Activated T-cell treated with anti-CD3 and anti-CD28 coated beads, Interleukin-2, amount 50 U/mL, for 24 hours (primary cell): ENCODE measurements around the gene GPR68.

ENCODE experiments used
- DNase-seq: peaks from one replicate; pipeline ENCODE4 v3.0.0-alpha.2; 2020
- H3K27ac Mint-ChIP-seq: 2 replicates; pipeline ENCODE4 v1.8.0; 2020; ENCODE audit warnings: mild to moderate bottlenecking, mixed read lengths
- H3K27me3 Mint-ChIP-seq: 2 replicates; pipeline ENCODE4 v1.8.0; 2020; ENCODE audit warnings: mixed read lengths
- H3K36me3 Mint-ChIP-seq: 2 replicates; pipeline ENCODE4 v1.8.0; 2020; ENCODE audit warnings: low read depth, mixed read lengths
- H3K4me1 Mint-ChIP-seq: 2 replicates; pipeline ENCODE4 v1.8.0; 2020; ENCODE audit warnings: low read depth, mixed read lengths
- H3K4me3 Mint-ChIP-seq: 2 replicates; pipeline ENCODE4 v1.8.0; 2020; ENCODE audit warnings: mild to moderate bottlenecking, moderate library complexity, mixed read lengths
- H3K9me3 Mint-ChIP-seq: 2 replicates; pipeline ENCODE4 v1.8.0; 2020; ENCODE audit warnings: mixed read lengths

Gene GPR68

DNA sequence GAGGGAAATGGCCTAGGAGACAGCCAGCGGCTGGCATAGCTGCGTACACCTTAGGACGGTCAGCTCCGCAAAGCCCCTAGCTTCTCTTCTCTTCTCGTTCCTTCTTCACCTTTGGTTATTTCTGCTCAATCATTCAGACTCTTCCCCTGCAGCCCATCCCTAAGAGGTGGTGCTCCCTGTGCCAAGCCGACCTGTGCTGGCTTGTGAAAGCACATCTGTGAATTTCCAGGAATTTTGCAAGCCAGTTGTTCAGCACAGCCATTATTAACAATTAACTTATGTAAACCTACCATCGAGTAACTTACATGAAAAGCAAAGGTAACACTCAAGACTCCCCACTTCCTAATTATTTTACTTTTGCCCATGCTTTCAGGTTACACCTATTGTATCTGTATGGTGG lies 20.9 kb upstream of the GPR68 start:
- H3K27ac Mint-ChIP-seq, result peak overlapping the region; percentile 75
- H3K36me3 Mint-ChIP-seq, result peaks cover 20% of the 10 kb centered on the region
- peak overlapping the region; percentile 30 for H3K4me3 Mint-ChIP-seq
- DNase-seq, result no peak
- H3K27me3 Mint-ChIP-seq, result no peaks in the 10 kb centered on the region
- peaks cover 61% of the 10 kb centered on the region for H3K4me1 Mint-ChIP-seq
- no peaks in the 10 kb centered on the region for H3K9me3 Mint-ChIP-seq

DNA sequence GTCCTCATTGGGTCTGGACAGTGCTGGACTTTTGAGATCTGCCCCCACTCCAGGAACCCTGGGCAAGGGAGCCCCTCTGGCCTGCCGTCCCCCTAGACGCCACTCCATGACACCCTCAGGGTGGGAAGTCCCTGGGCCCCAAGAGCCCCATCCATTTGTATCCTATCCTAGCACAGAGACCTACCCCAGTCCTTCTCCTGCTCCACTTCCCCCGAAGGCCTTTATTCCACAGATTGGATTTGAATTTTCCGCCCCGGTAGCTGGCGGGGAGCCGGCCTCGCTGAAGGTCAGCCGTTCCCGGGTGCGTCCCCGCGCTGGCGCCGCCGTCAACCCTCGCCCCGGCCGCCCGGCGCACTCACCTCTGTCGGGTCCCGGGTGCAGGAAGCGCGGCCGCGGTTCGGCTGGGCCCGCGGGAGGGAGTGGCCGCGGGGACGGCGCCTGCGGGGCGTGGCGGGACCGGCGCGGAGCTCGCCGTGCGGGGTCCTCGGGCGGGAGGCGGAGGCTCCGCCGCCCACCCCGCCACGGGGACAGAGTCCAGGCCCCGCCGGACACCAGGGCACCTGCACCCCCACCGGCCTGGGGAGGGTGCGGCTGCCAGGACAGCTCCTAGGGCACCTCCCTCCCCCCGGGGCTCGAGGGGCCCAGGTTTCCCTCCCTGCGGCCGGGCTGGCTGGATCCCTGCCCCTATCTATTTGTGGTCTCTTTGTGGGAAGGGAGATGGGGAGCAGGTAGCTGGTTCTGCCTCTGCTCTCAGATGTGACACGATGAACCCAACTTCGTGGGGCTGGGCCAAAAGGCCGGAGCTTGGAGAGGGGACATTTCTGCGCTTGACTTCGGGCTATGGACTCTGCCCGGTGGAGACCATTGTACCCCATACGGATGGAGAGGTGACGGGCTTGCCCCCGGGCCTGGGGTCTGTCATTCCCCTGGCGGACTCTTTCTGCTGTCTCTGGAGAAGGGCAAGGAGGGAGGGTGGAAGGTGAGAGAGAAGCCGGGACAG lies 19.9 kb upstream of the GPR68 start:
- no peaks in the 10 kb centered on the region for H3K27me3 Mint-ChIP-seq
- H3K4me1 Mint-ChIP-seq, result peaks cover 69% of the 10 kb centered on the region
- H3K9me3 Mint-ChIP-seq, result no peaks in the 10 kb centered on the region
- DNase-seq, result peak; percentile 61
- H3K36me3 Mint-ChIP-seq, result peaks cover 11% of the 10 kb centered on the region
- peak overlapping the region; percentile 66 for H3K4me3 Mint-ChIP-seq
- H3K27ac Mint-ChIP-seq, result peak overlapping the region; percentile 68

DNA sequence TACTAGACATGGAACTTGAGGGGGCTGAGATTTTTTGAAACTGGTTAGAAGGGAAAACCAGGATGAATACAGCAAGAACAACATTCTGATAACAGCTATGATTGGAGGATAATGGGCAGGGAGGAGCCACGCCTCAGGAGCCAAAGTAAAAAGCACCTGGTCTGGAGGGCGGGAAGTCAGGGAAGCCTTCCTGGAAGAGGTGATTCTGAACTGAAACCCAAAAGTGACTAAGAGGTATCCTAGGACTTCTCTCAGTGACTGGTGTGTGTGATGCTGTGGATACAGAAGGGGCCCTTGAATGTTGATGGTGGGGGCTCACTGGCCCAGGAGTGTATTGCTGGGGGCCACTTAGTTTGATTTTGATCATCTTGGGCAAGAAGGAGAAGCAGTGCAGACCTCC lies 18.8 kb upstream of the GPR68 start:
- Mint-ChIP-seq H3K4me1 (peaks cover 69% of the 10 kb centered on the region), H3K27ac (no peak overlapping the region), H3K4me3 (peak overlapping the region; percentile 28), H3K27me3 (no peaks in the 10 kb centered on the region), H3K9me3 (no peaks in the 10 kb centered on the region), H3K36me3 (peaks cover 4% of the 10 kb centered on the region)
- DNase-seq, result no peak

DNA sequence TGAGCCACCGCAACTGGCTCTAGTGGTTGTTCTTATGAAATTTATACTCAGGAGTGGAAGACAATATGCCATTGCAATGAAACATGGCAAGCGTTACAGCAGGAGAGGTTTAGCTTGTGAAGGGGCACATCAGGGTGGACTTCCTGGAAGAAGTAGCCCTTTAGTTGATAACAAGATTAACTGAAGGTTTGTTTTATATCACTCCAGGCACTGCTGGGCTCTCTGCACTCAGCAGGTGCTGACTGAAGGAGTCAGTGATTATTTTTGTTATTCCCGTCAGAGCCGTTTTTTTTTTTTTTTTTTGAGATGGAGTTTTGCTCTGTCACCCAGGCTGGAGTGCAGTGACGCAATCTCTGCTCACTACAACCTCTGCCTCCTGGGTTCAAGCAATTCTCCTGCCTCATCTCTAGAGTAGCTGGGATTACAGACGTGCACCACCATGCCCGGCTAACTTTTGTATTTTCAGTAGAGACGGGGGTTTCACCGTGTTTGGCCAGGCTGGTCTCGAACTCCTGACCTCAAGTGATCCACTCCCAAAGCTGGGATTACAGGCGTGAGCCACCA lies 17.6 kb upstream of the GPR68 start:
- H3K9me3 Mint-ChIP-seq, result no peaks in the 10 kb centered on the region
- H3K4me3 Mint-ChIP-seq, result no peak overlapping the region
- peaks cover 73% of the 10 kb centered on the region for H3K4me1 Mint-ChIP-seq
- no peak overlapping the region for H3K27ac Mint-ChIP-seq
- no peak for DNase-seq
- H3K36me3 Mint-ChIP-seq, result no peaks in the 10 kb centered on the region
- no peaks in the 10 kb centered on the region for H3K27me3 Mint-ChIP-seq

DNA sequence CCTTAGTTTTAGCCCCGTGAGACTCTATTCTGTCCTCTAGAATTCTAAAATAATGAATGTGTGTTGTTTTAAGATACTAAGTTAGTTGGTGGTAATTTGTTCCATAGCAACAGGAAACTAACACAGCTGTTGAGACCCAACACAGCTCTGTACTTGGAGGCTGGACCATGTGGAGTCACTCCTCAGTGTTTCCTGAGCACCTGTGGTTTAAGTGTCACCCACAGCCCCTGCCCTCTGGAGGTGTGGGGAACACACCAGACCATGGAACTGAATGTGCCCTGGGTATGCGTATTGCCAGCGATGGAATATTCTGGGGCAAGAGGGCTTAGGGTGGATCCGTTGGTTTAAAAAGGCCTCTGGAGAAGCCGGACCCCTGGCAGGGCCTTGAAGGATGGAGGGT lies 16.6 kb upstream of the GPR68 start:
- Mint-ChIP-seq H3K36me3 (no peaks in the 10 kb centered on the region), H3K4me1 (peaks cover 71% of the 10 kb centered on the region), H3K27me3 (no peaks in the 10 kb centered on the region), H3K4me3 (no peak overlapping the region), H3K27ac (peak overlapping the region; percentile 47), H3K9me3 (no peaks in the 10 kb centered on the region)
- no peak for DNase-seq

DNA sequence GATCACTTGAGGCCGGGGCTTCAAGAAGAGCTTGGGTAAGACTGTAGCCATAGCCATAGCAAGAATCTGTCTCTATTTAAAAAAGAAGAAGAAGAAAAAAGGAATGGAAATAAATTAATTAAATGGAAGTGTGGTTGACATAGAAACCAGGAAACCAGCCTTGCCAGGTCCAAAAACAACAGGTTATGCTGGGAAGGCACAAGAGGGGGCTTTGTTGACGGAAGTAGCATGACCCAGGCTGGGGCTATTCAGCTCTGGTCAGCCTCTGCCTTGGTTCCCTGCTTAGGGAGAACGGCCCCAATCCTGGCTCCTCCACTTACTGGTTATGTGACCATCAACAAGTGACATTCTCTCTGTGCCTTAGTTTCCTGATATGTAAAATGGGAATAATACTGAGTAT lies 14.4 kb upstream of the GPR68 start:
- H3K27ac Mint-ChIP-seq, result peak overlapping the region; percentile 6
- no peak for DNase-seq
- no peaks in the 10 kb centered on the region for H3K36me3 Mint-ChIP-seq
- H3K27me3 Mint-ChIP-seq, result no peaks in the 10 kb centered on the region
- no peaks in the 10 kb centered on the region for H3K9me3 Mint-ChIP-seq
- H3K4me1 Mint-ChIP-seq, result peaks cover 68% of the 10 kb centered on the region
- no peak overlapping the region for H3K4me3 Mint-ChIP-seq

DNA sequence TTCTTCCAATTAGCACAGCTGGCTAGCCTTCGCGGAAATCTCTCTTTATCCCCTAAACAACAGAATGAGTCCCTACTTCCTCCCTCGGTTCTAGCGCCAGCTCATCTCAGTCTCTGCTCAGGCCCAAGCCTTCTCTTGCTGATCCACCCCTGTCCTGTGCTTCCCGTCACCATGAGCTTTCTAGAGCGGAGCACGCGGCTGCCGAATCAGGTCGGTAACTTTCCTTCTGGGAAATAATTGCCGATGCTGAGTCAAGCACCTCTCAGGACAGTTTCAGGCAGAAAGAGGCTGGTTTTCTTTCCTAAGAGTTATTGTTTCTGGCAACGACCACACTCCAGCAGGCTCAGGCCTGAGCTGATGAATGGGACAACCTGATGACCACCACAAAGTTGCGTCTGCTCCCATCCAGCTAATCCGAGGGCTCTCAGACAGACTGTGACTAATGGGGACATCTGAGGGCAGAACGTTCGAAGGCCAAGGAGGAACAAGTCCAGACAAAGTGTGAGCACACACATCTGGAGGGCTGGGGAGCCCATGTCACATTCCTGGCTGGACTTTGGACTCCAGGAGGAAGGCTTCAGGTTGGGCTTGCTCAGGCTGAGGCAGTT lies 13.6 kb upstream of the GPR68 start:
- Mint-ChIP-seq H3K4me1 (peaks cover 63% of the 10 kb centered on the region), H3K4me3 (no peak overlapping the region), H3K9me3 (no peaks in the 10 kb centered on the region), H3K27ac (peak overlapping the region; percentile 6), H3K36me3 (no peaks in the 10 kb centered on the region), H3K27me3 (no peaks in the 10 kb centered on the region)
- DNase-seq, result no peak

DNA sequence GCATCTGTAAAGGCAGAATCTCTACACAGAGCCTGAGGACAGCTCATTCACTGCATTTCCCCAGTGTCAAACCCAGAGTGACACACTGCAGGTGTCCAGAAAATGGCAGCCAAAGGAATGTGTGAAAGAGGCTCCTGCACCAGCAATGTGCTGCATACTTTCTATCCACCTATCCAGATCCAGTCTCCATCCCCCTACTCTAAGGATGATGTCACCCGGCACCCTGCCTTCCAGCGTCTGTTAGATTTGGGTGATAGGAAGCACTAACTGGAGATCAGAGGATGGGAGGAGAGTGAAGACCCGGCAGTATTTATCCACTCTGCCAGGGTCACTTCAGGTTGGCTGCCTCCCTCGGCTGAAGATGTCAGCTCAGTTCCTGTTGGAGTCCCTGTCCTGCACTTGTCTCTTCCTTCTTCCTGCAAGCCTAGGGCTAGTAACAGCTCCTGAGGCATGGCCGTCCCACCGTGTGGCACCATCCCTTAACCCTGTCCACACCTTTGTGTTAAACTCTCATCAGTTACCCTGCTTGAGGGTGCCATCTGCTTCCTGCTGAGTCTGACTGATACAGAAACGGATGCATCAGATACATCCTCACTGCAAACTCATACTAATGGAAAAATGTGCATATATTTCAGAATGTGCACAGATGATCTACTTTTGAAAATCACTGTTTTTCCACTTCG lies 13.0 kb upstream of the GPR68 start:
- no peaks in the 10 kb centered on the region for H3K27me3 Mint-ChIP-seq
- H3K9me3 Mint-ChIP-seq, result no peaks in the 10 kb centered on the region

DNA sequence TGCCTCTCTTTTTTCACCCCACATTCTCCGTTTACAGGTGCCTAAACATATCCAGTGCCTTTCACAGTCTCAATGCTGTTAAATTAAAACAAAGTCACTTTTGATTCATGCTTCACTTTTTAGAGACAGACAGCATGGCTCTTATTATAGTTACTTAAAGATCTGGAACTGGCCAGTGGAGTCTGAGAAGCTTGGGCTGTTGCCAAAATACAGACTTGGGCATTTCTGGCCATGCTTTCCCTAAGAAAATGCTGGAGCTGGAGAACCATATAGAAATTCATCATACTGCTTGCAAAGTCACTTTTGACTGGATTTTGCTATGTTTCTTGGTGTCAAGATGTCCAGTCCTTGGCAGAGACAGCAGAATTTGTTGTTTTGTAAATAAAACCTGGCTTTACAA lies 12.2 kb upstream of the GPR68 start:
- Mint-ChIP-seq H3K27ac (no peak overlapping the region), H3K36me3 (peaks cover 3% of the 10 kb centered on the region), H3K4me1 (peaks cover 66% of the 10 kb centered on the region), H3K27me3 (no peaks in the 10 kb centered on the region), H3K9me3 (no peaks in the 10 kb centered on the region), H3K4me3 (no peak overlapping the region)
- no peak for DNase-seq

More for the DNA sequence above, 13.0 kb upstream of the GPR68 start:
- no peak for DNase-seq
- H3K36me3 Mint-ChIP-seq, result no peaks in the 10 kb centered on the region
- no peak overlapping the region for H3K4me3 Mint-ChIP-seq
- H3K4me1 Mint-ChIP-seq, result peaks cover 65% of the 10 kb centered on the region
- H3K27ac Mint-ChIP-seq, result peak overlapping the region; percentile 6

DNA sequence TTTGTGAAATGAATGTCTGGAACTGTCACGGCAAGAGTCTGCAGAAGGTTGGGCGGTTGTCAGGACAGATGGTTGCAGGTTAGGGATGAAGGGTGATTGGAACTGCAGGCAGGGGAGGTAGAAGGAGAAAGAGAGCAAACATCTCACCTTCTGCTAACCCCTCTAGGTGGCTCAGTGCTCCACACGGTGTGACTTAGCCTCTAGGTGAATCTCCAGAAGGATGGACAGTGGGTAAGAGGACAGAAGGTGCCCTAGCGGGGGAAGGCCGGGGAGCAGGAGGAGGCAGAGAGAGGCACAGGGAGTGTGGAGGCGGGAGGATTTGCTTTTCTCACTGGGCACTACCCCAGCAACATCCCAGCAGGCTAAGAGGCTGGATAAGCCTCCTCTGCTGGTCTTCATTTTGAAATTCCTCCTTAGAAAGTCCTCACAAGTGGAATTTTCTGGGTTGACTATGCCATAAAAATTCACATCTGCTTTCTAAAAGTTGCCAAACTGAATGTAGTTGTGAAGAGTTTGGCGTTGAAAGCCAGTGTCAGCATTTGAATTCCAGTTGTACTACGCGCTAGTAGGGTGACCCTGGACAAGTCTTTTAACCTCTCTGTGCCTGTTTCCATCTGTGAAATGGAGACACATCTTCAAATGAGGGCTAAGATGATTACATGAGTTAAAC lies 10.7 kb upstream of the GPR68 start:
- no peak for DNase-seq
- Mint-ChIP-seq H3K9me3 (no peaks in the 10 kb centered on the region), H3K4me1 (peaks cover 69% of the 10 kb centered on the region), H3K36me3 (peaks cover 3% of the 10 kb centered on the region), H3K27ac (no peak overlapping the region), H3K4me3 (no peak overlapping the region), H3K27me3 (no peaks in the 10 kb centered on the region)

DNA sequence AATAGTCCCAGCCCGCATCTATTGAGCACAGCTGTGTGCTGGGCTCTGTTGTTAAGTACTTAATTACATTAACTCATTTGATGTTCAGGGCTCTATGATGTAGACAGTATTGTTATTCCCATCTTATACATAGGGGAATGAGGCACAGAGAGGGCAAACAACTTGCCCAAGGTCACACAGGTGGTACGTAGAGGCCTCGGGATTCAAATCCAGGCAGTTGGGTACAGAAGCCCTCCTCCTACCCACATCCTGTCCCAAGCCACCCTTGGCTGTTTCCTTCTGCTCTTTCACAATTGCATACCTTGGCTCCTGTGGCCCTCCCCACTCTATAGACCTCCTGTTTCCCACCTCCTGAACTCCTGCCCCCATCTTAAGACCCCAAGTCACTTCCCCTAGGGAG lies 10.0 kb upstream of the GPR68 start:
- no peaks in the 10 kb centered on the region for H3K9me3 Mint-ChIP-seq
- H3K4me1 Mint-ChIP-seq, result peaks cover 69% of the 10 kb centered on the region
- no peak for DNase-seq
- peak overlapping the region; percentile 76 for H3K27ac Mint-ChIP-seq
- H3K36me3 Mint-ChIP-seq, result peaks cover 3% of the 10 kb centered on the region
- H3K4me3 Mint-ChIP-seq, result peak overlapping the region; percentile 63
- H3K27me3 Mint-ChIP-seq, result no peaks in the 10 kb centered on the region

DNA sequence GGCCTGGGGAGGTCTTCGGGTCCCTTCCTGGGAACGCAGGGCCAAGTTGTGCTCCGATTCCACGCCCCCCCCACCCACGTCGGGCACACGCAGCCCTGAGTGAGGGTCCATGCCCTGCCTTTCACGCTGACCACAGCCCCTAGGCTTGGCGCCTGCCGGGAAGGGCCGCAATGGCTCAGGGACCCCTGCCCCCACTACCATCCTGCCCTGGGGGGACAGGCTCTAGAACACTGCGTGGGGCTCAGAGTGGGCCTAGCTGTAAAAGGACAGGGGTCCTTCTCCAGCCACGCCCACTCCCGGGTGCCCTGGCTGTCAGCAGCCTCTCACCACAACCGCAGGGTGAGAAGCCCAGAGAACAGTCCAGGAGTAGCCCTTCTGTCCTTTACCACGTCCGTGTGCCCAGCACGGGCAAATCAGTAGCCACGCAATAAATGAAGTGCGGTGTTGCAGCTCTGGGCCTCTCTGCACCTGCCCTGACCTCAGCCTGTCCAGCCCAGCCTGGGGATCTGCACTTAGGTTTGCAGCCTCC lies 9.4 kb upstream of the GPR68 start:
- Mint-ChIP-seq H3K27me3 (no peaks in the 10 kb centered on the region), H3K4me1 (peaks cover 71% of the 10 kb centered on the region), H3K9me3 (no peaks in the 10 kb centered on the region), H3K4me3 (peak overlapping the region; percentile 63), H3K27ac (peak overlapping the region; percentile 76), H3K36me3 (peaks cover 3% of the 10 kb centered on the region)
- DNase-seq, result no peak

DNA sequence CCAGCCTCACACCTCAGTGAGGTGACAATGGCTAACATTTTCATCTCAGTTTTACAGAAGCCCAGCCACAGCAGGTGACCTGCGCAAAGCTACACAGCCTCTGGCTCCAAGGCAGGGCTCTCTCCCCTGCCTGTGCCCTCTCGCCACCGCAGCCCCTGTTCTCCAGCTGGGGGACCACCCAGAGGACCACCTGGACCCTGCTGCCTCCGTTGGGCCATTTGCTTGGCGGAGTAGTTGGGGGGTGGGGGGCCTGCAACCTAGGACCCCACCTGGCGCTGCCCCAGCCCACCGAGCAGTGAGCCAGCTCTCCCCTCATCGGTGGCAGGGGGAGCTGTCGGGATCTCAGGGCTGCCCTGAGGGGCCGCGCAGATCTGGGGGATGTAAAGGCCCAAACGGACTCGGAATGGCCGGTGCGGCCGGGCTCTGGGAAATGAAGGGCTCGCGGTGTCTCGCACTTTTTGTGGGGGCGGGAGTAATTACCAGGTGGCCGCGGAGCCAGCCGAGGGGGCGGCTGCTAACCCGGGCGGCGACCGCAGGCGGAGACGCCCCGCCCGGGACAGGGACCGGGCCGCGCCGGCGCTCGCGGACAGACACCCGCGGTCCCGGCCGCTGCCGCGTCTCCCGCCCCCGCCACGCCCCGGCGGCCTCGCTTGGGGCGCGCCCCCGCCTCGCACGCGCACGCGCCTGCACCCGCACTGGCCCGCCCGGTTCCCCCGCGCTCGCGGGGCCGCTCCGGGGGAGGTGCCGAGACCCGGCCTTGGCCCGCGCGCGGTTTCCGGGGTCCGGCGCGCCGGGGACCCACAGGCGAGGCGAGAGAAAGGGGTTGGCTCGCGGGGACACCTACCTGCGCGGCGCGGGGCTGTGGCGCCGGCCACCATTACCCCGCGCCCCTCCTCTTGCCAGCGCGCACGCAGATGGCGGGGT lies 8.6 kb upstream of the GPR68 start:
- Mint-ChIP-seq H3K36me3 (peaks cover 3% of the 10 kb centered on the region), H3K9me3 (no peaks in the 10 kb centered on the region), H3K4me1 (peaks cover 73% of the 10 kb centered on the region), H3K4me3 (peak overlapping the region; percentile 63), H3K27ac (peak overlapping the region; percentile 82), H3K27me3 (no peaks in the 10 kb centered on the region)
- peak; percentile 73 for DNase-seq
